ENCODE measurements around the gene CWC25. TPM values are rescaled to one million over a fixed set of nuclear protein-coding genes. Genes with fewer than 3 reads are reported as not detected.
A peak's percentile ranks its signal among the peaks of the same experiment; 100 is the strongest.
"Not testable (repeated sequence)": the region's sequence is repeated elsewhere in the genome, so short reads cannot be mapped to it uniquely, and the experiment has no call there.

Gene CWC25
- total RNA-seq, 2 donors from 2014 or later = 9.0 to 9.5 TPM

DNA sequence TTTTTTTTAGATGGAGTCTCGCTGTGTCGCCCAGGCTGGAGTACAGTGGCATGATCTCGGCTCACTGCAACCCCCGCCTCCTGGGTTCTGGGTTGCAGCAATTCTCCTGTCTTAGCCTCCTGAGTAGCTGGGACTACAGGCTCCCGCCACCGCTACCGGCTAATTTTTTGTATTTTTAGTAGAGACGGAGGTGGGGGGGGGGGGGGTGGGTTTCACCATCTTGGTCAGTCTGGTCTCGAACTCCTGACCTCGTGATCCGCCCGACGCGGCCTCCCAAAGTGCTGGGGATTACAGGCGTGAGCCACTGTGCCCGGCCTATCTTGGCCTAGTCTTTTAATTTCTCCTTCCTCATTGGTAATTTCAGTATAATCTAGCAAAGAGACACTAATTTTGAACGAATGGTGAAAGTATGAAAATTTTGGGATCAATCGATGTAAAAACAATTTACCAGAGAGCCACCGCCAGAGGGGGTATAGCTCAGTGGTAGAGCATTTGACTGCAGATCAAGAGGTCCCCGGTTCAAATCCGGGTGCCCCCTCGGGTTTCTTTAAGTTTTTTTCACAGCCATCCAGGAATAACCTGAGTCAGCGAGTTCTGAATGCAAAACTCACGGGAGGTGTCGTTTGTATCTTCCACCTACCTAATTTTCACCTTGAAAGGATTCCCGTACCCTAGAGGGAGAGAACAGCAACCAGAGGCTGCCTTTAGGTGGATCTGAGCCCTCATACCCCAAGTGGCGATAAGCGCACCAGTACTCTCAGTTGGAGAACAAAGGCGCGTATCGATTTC is 42.3 kb upstream of the CWC25 start:
- DNase-seq (ENCODE audit: low spot score) = peak; percentile 72
- Histone ChIP-seq H3K27me3 (no peaks in the 10 kb centered on the region), H3K9me3 (no peaks in the 10 kb centered on the region), H3K4me1 (peaks cover 0 to 29% of the 10 kb centered on the region in 2 donors), H3K36me3 (no peaks in the 10 kb centered on the region), H3K4me3 (peak overlapping the region; percentile 21 to 94), H3K27ac (peak overlapping the region; percentile 95 to 96)
- TF ChIP-seq CTCF (IDR thresholded peaks at IDR 0.05) = peak in 1 of 2 donors; percentile 21

DNA sequence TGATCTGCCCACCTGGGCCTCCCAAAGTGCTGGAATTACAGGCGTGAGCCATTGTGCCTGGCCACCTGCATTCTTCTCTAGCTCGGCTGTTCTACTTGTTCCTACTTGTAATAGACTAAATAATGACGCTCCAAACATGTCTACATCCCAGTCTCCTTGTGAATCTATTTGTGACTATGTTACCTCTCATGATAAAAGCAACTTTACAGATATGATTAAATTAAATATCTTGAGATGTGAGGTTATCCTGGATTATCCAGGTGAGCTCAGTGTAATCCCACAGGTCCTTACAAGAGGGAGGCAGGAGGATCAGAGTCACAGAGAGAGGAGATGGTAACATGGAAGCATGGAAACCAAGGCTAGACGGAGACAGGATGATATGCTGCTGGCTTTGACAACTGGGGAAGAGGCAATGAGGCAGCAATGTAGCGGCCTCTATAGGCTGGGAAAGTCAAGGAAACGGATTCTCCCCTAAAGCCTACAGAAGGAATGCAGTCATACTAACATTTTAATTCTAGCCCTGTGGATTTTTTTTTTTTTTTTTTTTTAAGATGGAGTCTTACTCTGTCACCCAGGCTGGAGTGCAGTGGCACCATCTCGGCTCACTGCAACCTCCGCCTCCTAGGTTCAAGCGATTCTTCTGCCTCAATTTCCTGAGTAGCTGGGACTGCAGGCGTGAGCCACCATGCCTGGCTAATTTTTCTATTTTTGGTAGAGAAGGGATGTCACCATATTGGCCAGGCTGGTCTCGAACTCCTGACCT is 39.7 kb upstream of the CWC25 start:
- TF ChIP-seq CTCF (IDR thresholded peaks at IDR 0.05) = no peak
- Histone ChIP-seq H3K27me3 (no peaks in the 10 kb centered on the region), H3K4me3 (no peak overlapping the region), H3K36me3 (no peaks in the 10 kb centered on the region), H3K27ac (no peak overlapping the region), H3K4me1 (peaks cover 0 to 14% of the 10 kb centered on the region in 2 donors), H3K9me3 (no peaks in the 10 kb centered on the region)
- no peak for DNase-seq (ENCODE audit: low spot score)

GRCh38 chr17:38861399-38861843 is 36.3 kb upstream of the CWC25 start:
- H3K36me3 ChIP-seq = no peaks in the 10 kb centered on the region
- no peak for TF ChIP-seq CTCF (IDR thresholded peaks at IDR 0.05)
- DNase-seq (ENCODE audit: low spot score) = no peak
- no peak overlapping the region for H3K27ac ChIP-seq
- H3K4me3 ChIP-seq = no peak overlapping the region
- no peaks in the 10 kb centered on the region for H3K4me1 ChIP-seq
- H3K27me3 ChIP-seq = no peaks in the 10 kb centered on the region
- H3K9me3 ChIP-seq = no peaks in the 10 kb centered on the region

GRCh38 chr17:38857271-38857670 is 32.1 kb upstream of the CWC25 start:
- Histone ChIP-seq H3K4me3 (no peak overlapping the region), H3K36me3 (peaks cover 4% of the 10 kb centered on the region), H3K4me1 (peaks cover 0 to 13% of the 10 kb centered on the region in 2 donors), H3K27me3 (no peaks in the 10 kb centered on the region), H3K27ac (no peak overlapping the region), H3K9me3 (no peaks in the 10 kb centered on the region)
- no peak for TF ChIP-seq CTCF (IDR thresholded peaks at IDR 0.05)
- no peak for DNase-seq (ENCODE audit: low spot score)

GRCh38 chr17:38855101-38855714 is 30.1 kb upstream of the CWC25 start:
- not testable (repeated sequence) for DNase-seq (ENCODE audit: low spot score); H3K9me3 ChIP-seq; H3K27me3 ChIP-seq; H3K4me3 ChIP-seq; H3K27ac ChIP-seq
- peaks cover 24% of the 10 kb centered on the region for H3K36me3 ChIP-seq
- H3K4me1 ChIP-seq = peaks cover 0 to 30% of the 10 kb centered on the region in 2 donors
